HepG2 (cell line): ENCODE results near the gene KRT40. TPM values are rescaled to one million over a fixed set of nuclear protein-coding genes. Genes with fewer than 3 reads are reported as not detected.

ENCODE experiments used
- ATAC-seq: fragments of 200-7000 bp; cut with Tn5 transposase; 3 replicates; pipeline ENCODE4 v1.9.1; 2020; ENCODE audit warnings: mild to moderate bottlenecking, moderate library complexity
- BruUV-seq: library from RNA; stranded (reverse); fragments of 400-500 nt; replicated peaks from 2 replicates; lab custom pipeline; 2021; lab: Mats Ljungman, UMichigan
- CTCF ChIA-PET: fragments of 300-600 bp; formaldehyde crosslinking; extraction: SDS; loops from one replicate; lab custom pipeline; 2021; ENCODE audit warnings: low total read pairs, inconsistent platforms, low intra/inter-chr PET ratio; lab: Yijun Ruan, JAX
- POLR2A ChIA-PET: fragments of 350-600 bp; sonication (Branson Sonifier 250); formaldehyde crosslinking; loops from one replicate; lab custom pipeline; 2020; ENCODE audit warnings: antibody characterized with exemption, inconsistent platforms; lab: Yijun Ruan, JAX
- DNase-seq: peaks from one replicate; pipeline ENCODE4 v3.0.0-alpha.2; 2015; ENCODE audit warnings: low spot score
- FAIRE-seq: peaks from 3 replicates; lab custom pipeline; 2011; peaks lifted over from hg19 to GRCh38; lab: Jason Lieb, UNC
- H2AFZ ChIP-seq: one replicate; pipeline ENCODE4 v1.6.1; 2011; ENCODE audit warnings: low read length, inconsistent platforms
- H3K27ac ChIP-seq: fragments of 300-600 bp; 3 replicates; pipeline ENCODE4 v1.8.0; 2011; ENCODE audit warnings: mixed run types, mild to moderate bottlenecking, mixed read lengths, low read length, inconsistent platforms; ENCODE audit not compliant: insufficient read depth; ENCODE audit errors: extremely low read length
- H3K27me3 ChIP-seq, 2 experiments: fragments of 200-600 bp in 1 of 2; 2 replicates in 1 of 2; 3 replicates in 1 of 2; pipeline versions ENCODE4 v1.6.0 to v1.8.0; 2011; ENCODE audit warnings: low read length in 2 of 2, mild to moderate bottlenecking in 2 of 2, moderate library complexity in 2 of 2, inconsistent platforms in 1 of 2; ENCODE audit not compliant: insufficient read depth in 2 of 2, control insufficient read depth in 1 of 2
- H3K36me3 ChIP-seq, 2 experiments: fragments of 200-600 bp in 1 of 2; replicated peaks in 1 of 2; 2 replicates in 1 of 2; 3 replicates in 1 of 2; pipeline versions ENCODE4 v1.5.1 to v1.8.0; 2011; ENCODE audit warnings: low read length in 2 of 2, inconsistent platforms in 1 of 2; ENCODE audit not compliant: insufficient read depth in 2 of 2, control insufficient read depth in 1 of 2
- H3K4me1 ChIP-seq: 2 replicates; pipeline ENCODE4 v1.5.1; 2012; ENCODE audit warnings: low read length, inconsistent platforms; ENCODE audit not compliant: insufficient read depth
- H3K4me2 ChIP-seq: 2 replicates; pipeline ENCODE4 v1.6.0; 2011; ENCODE audit warnings: low read depth, low read length, inconsistent platforms
- H3K4me3 ChIP-seq, 3 experiments: fragments of 200-600 bp in 1 of 3; sonication (generic), shearing (Covaris generic) in 1 of 3; replicated peaks in 1 of 3; 2 replicates each; pipeline ENCODE4 v1.5.1; 2011 to 2016; ENCODE audit warnings: low read length in 3 of 3, inconsistent platforms in 2 of 3, low read depth in 2 of 3, mild to moderate bottlenecking in 2 of 3, control low read depth in 1 of 3, mixed read lengths in 1 of 3; ENCODE audit not compliant: insufficient read depth in 1 of 3
- H3K79me2 ChIP-seq: one replicate; pipeline ENCODE4 v1.6.1; 2011; ENCODE audit warnings: low read length, inconsistent platforms; ENCODE audit not compliant: insufficient read depth
- H3K9ac ChIP-seq: 2 replicates; pipeline ENCODE4 v1.6.0; 2011; ENCODE audit warnings: mild to moderate bottlenecking, low read depth, low read length, inconsistent platforms; ENCODE audit not compliant: insufficient read depth
- H3K9me3 ChIP-seq: 2 replicates; pipeline ENCODE4 v1.5.1; 2012; ENCODE audit warnings: mild to moderate bottlenecking, low read length
- H4K20me1 ChIP-seq: 2 replicates; pipeline ENCODE4 v1.6.0; 2011; ENCODE audit warnings: inconsistent platforms, mild to moderate bottlenecking, low read length, moderate library complexity; ENCODE audit not compliant: insufficient read depth
- LRRFIP1 ChIP-seq: sonication (generic); formaldehyde crosslinking; conservative IDR thresholded peaks from 2 replicates; pipeline ENCODE4 v1.4.0; 2020; ENCODE audit warnings: missing genetic modification reagents
- RARA ChIP-seq: IDR thresholded peaks from 2 replicates; pipeline ENCODE4 v1.6.1; 2016; ENCODE audit warnings: missing genetic modification reagents, missing compliant biosample characterization
- RNF219 ChIP-seq: sonication (generic); formaldehyde crosslinking; IDR thresholded peaks from 2 replicates; pipeline ENCODE4 v1.5.0; 2020; ENCODE audit warnings: mild to moderate bottlenecking, missing genetic modification reagents
- TARDBP ChIP-seq: sonication (generic); formaldehyde crosslinking; IDR thresholded peaks from 2 replicates; pipeline ENCODE4 v1.8.0; 2022; ENCODE audit warnings: mild to moderate bottlenecking, missing genetic modification reagents
- TEAD3 ChIP-seq: optimal IDR thresholded peaks from 2 replicates; pipeline ENCODE3; 2016; ENCODE audit warnings: borderline replicate concordance
- ZNF609 ChIP-seq: sonication (generic); formaldehyde crosslinking; IDR thresholded peaks from 2 replicates; pipeline ENCODE4 v1.4.0; 2020; ENCODE audit warnings: mild to moderate bottlenecking, missing genetic modification reagents, borderline replicate concordance
- in situ Hi-C: cut with HindIII; loops from 2 replicates; pipeline ENCODE4 v1.10.0; 2017; ENCODE audit warnings: low pct_unique_long_range_greater_than_20kb; ENCODE audit not compliant: extremely low pct_ligation_motif_present
- intact Hi-C: fragments of 100-400 bp; cut with micrococcal nuclease; formaldehyde crosslinking; loops from one replicate; pipeline ENCODE4 v1.10.0; 2022; ENCODE audit not compliant: unreplicated experiment
- polyA plus RNA-seq, 8 experiments: library from polyadenylated mRNA; depleted of rRNA in 3 of 8; stranded (reverse) in 7 of 8; unstranded in 1 of 8; fragments of >200 nt; fragmentation: Illumina TruSeq in 4 of 8; extraction: Trizol in 4 of 8; gene quantifications; 2 replicates each; pipeline versions ENCODE4 v1.2.1 to v1.2.3, GENCODE V29; 2011 to 2016; ENCODE audit warnings: low read depth in 4 of 8, missing spikeins in 1 of 8, mixed read lengths in 1 of 8; ENCODE audit not compliant: insufficient read depth in 1 of 8
- total RNA-seq, 5 experiments: library from RNA; depleted of rRNA; stranded (reverse); fragments of >200 nt; fragmentation: Illumina TruSeq; extraction: Trizol; gene quantifications; 2 replicates each; pipeline ENCODE4 v1.2.3, GENCODE V29; 2016; ENCODE audit warnings: low read depth in 1 of 5
- TF ChIP-seq, protein P1 (sequence below): sonication (generic); formaldehyde crosslinking; IDR thresholded peaks from 2 replicates; pipeline ENCODE4 v1.5.1; 2020; ENCODE audit warnings: mild to moderate bottlenecking, missing genetic modification reagents, moderate library complexity

Gene KRT40
- total and polyA plus RNA-seq, 2 of the 13 experiments (the other 11 are each of a cell fraction or from before 2014, with no cell fraction given) = not detected

DNA sequence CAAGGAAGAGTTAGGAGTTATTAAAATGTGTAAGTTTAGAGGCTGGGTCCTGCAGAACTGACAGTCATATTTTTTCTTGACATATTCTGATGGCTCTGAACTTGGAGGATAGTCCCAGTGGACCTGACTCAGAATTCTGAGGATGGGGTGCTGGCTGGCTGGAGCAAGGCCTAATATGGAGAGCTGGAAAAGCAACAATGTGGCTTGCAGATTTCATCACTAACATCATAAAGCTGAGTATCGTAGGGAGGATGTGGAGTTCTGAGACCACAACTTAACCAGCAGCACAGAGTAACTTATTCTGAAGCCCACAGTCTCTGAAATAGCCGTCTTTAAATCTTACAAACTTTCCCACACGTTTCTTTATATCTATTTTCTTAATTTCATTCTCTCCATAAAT lies 40.6 kb upstream of the KRT40 start (continued):
- TF ChIP-seq ZNF609 = no peak
- TF ChIP-seq, protein P1, sequence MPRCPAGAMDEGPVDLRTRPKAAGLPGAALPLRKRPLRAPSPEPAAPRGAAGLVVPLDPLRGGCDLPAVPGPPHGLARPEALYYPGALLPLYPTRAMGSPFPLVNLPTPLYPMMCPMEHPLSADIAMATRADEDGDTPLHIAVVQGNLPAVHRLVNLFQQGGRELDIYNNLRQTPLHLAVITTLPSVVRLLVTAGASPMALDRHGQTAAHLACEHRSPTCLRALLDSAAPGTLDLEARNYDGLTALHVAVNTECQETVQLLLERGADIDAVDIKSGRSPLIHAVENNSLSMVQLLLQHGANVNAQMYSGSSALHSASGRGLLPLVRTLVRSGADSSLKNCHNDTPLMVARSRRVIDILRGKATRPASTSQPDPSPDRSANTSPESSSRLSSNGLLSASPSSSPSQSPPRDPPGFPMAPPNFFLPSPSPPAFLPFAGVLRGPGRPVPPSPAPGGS = no peak

DNA sequence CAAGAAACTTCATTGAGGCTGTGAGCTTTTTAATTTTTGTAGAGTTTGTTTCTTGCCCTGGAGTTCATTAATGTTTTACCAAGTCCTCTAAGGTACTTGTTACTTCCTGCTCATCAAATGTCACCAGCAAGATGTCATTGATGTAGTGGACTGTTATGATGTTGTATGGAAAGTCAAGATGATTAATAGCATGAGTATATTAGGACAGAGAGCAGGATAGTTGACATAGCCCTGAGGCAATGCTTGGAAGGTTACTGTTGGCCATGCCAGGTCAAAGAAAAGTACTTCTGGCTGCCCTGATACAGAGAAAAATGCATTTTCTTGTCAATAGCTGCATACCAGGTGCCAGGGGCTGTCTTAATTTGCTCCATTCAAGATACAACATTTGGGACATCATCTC lies 36.2 kb upstream of the KRT40 start:
- peaks cover 34% of the 10 kb centered on the region for H3K4me1 ChIP-seq
- DNase-seq = peak; percentile 64
- H3K36me3 ChIP-seq = no peaks in the 10 kb centered on the region
- ATAC-seq = no peak
- no peak overlapping the region for H2AFZ ChIP-seq
- in situ Hi-C loops (no loop called here), intact Hi-C loops (no loop called here)
- no peak overlapping the region for H3K4me2 ChIP-seq
- no peak overlapping the region for H3K27ac ChIP-seq
- H3K9me3 ChIP-seq = no peaks in the 10 kb centered on the region; the same call in 1 of the 2 replicates
- FAIRE-seq = no peak
- H3K79me2 ChIP-seq = no peaks in the 10 kb centered on the region
- H4K20me1 ChIP-seq = no peaks in the 10 kb centered on the region
- no peak overlapping the region for H3K4me3 ChIP-seq
- ChIA-PET CTCF (no interaction called here), POLR2A (interaction anchor here (1.3 kb wide), 1 partner anchor 10 kb away, joined by 4 read pairs; no protein-coding TSS in a partner anchor)
- H3K27me3 ChIP-seq = no peaks in the 10 kb centered on the region; a peak in 1 of 5 replicates
- BruUV-seq = no TSS peak
- H3K9ac ChIP-seq = no peak overlapping the region
- TF ChIP-seq TEAD3 (CRISPR knock-in tag) (peak; percentile 53), LRRFIP1 (CRISPR knock-in tag) (no peak), RNF219 (CRISPR knock-in tag) (no peak), RARA (CRISPR knock-in tag) (peak; percentile 59), TARDBP (no peak)
